Measurements from ENCODE around the gene MAP3K5.

- TF ChIP-seq CTCF (IDR thresholded peaks at IDR 0.05) (no peak), EP300 (IDR thresholded peaks at IDR 0.05) (no peak)
Measured at GRCh38 chr6:136511926-136512325, 280.4 kb downstream of the MAP3K5 start.
